Panc1 (cell line): ENCODE measurements around the gene MAPK8IP2.

ENCODE experiments used
- CTCF ChIP-seq: fragments of 450-650 bp; IDR thresholded peaks from 2 replicates; pipeline ENCODE4 v1.5.1; 2017; ENCODE audit warnings: mild to moderate bottlenecking
- POLR2AphosphoS5 ChIP-seq: IDR thresholded peaks from 2 replicates; pipeline ENCODE4 v1.6.1; 2012; ENCODE audit warnings: mild to moderate bottlenecking, low read depth, low read length, moderate library complexity
- REST ChIP-seq, 2 experiments: IDR thresholded peaks; 2 replicates each; pipeline ENCODE4 v1.6.1; 2011 to 2012; ENCODE audit warnings: low read depth in 2 of 2, control low read depth in 1 of 2, low read length in 1 of 2, mild to moderate bottlenecking in 1 of 2, moderate library complexity in 1 of 2; ENCODE audit not compliant: insufficient read depth in 1 of 2
- SIN3A ChIP-seq: IDR thresholded peaks from 2 replicates; pipeline ENCODE4 v1.6.1; 2012; ENCODE audit warnings: low read depth, mild to moderate bottlenecking, low read length, moderate library complexity, borderline replicate concordance; ENCODE audit not compliant: insufficient read depth
- TCF7L2 ChIP-seq: IDR thresholded peaks from 2 replicates; pipeline ENCODE4 v1.6.1; 2011; ENCODE audit warnings: mild to moderate bottlenecking, low read depth, low read length, inconsistent platforms

- TF ChIP-seq CTCF (no peak), POLR2AphosphoS5 (no peak), REST (IDR thresholded peaks at IDR 0.05; ENCODE audit: insufficient read depth in 1 of 2, low read depth in 2 of 2, low read length in 1 of 2) (no peak), SIN3A (0 out of 2 replicates have a peak, but pooled peaks have one; percentile 75), TCF7L2 (no peak)
Observed at GRCh38 chr22:50583294-50583861, 17.2 kb upstream of the MAPK8IP2 start.
